GM23338 (cell line): ENCODE data around the gene BCAM. TPM values are rescaled to one million over a fixed set of nuclear protein-coding genes. Genes with fewer than 3 reads are reported as not detected.

Experiments used
- ATAC-seq: fragments of 200-7000 bp; cut with Tn5 transposase; 3 replicates; pipeline ENCODE4 v1.9.1; 2020
- DNase-seq: peaks from one replicate; pipeline ENCODE4 v3.0.0-alpha.2; 2015; ENCODE audit warnings: low spot score
- H2AFZ ChIP-seq: fragments of 200-600 bp; sonication (generic); 2 replicates; pipeline ENCODE4 v1.8.0; 2016; ENCODE audit warnings: antibody characterized with exemption, mild to moderate bottlenecking, moderate library complexity
- H3F3A ChIP-seq: fragments of 200-600 bp; sonication (generic); replicated peaks from 2 replicates; pipeline ENCODE4 v1.8.0; 2017; ENCODE audit warnings: antibody characterized with exemption, mixed run types, low read depth
- H3K27ac ChIP-seq: fragments of 200-600 bp; sonication (generic); 2 replicates; pipeline ENCODE4 v1.6.1; 2016; ENCODE audit warnings: low read depth
- H3K27me3 ChIP-seq: fragments of 200-600 bp; sonication (generic); 2 replicates; pipeline ENCODE4 v1.8.0; 2016; ENCODE audit warnings: mild to moderate bottlenecking, mixed run types, moderate library complexity; ENCODE audit not compliant: insufficient read depth
- H3K36me3 ChIP-seq: fragments of 200-600 bp; sonication (generic); 2 replicates; pipeline ENCODE4 v1.8.0; 2016; ENCODE audit warnings: mild to moderate bottlenecking; ENCODE audit not compliant: insufficient read depth
- H3K4me1 ChIP-seq: fragments of 200-600 bp; sonication (generic); 2 replicates; pipeline ENCODE4 v1.8.0; 2016; ENCODE audit warnings: mild to moderate bottlenecking, moderate library complexity; ENCODE audit not compliant: insufficient read depth
- H3K4me2 ChIP-seq: fragments of 200-600 bp; sonication (generic); 2 replicates; pipeline ENCODE4 v1.7.1; 2017; ENCODE audit warnings: mixed run types
- H3K4me3 ChIP-seq: fragments of 200-600 bp; sonication (generic); 2 replicates; pipeline ENCODE4 v1.6.1; 2016; ENCODE audit warnings: mixed run types
- H3K79me2 ChIP-seq: fragments of 200-600 bp; sonication (generic); replicated peaks from 2 replicates; pipeline ENCODE4 v1.8.0; 2017; ENCODE audit warnings: mild to moderate bottlenecking; ENCODE audit not compliant: insufficient read depth
- H3K9me2 ChIP-seq: fragments of 200-600 bp; sonication (generic); 2 replicates; pipeline ENCODE4 v1.8.0; 2017; ENCODE audit not compliant: insufficient read depth
- H4K20me1 ChIP-seq: fragments of 200-600 bp; sonication (generic); replicated peaks from 2 replicates; pipeline ENCODE4 v1.8.0; 2017; ENCODE audit warnings: mild to moderate bottlenecking; ENCODE audit not compliant: insufficient read depth
- H3K27ac Mint-ChIP-seq: 2 replicates; pipeline ENCODE4 v1.8.0; 2020; ENCODE audit warnings: inconsistent platforms, mild to moderate bottlenecking, moderate library complexity, mixed read lengths
- H3K27me3 Mint-ChIP-seq: 3 replicates; pipeline ENCODE4 v1.8.0; 2022; ENCODE audit warnings: low read depth, mild to moderate bottlenecking, moderate library complexity, mixed read lengths, inconsistent platforms; ENCODE audit not compliant: insufficient read depth, poor library complexity
- H3K36me3 Mint-ChIP-seq: 3 replicates; pipeline ENCODE4 v1.8.0; 2021; ENCODE audit warnings: low read depth, mild to moderate bottlenecking, inconsistent platforms, moderate library complexity, mixed read lengths
- H3K4me1 Mint-ChIP-seq: 3 replicates; pipeline ENCODE4 v1.8.0; 2020; ENCODE audit warnings: mild to moderate bottlenecking, inconsistent platforms, mixed read lengths
- H3K4me3 Mint-ChIP-seq: 3 replicates; pipeline ENCODE4 v1.8.0; 2021; ENCODE audit warnings: moderate library complexity, mild to moderate bottlenecking, inconsistent platforms, mixed read lengths
- H3K9me3 Mint-ChIP-seq: 3 replicates; pipeline ENCODE4 v1.8.0; 2020; ENCODE audit warnings: moderate library complexity, mild to moderate bottlenecking, inconsistent platforms, mixed read lengths
- CREB1 ChIP-seq: fragments of 250-450 bp; sonication (Bioruptor Pico); IDR thresholded peaks from 2 replicates; pipeline ENCODE4 v1.5.0; 2020; ENCODE audit warnings: low read depth, mild to moderate bottlenecking, moderate library complexity
- NANOG ChIP-seq: IDR thresholded peaks from 2 replicates; pipeline ENCODE4 v1.6.1; 2016; ENCODE audit warnings: antibody characterized with exemption, borderline replicate concordance
- POLR2AphosphoS5 ChIP-seq: IDR thresholded peaks from 2 replicates; pipeline ENCODE4 v1.6.1; 2016; ENCODE audit warnings: antibody characterized with exemption, low read depth
- STAT1 ChIP-seq: IDR thresholded peaks from one replicate; pipeline ENCODE4 v1.6.1; 2016; ENCODE audit warnings: antibody characterized with exemption; ENCODE audit not compliant: unreplicated experiment
- ZNF114 ChIP-seq: fragments of 250-450 bp; sonication (Bioruptor Pico); IDR thresholded peaks from 2 replicates; pipeline ENCODE4 v1.5.0; 2020; ENCODE audit warnings: mild to moderate bottlenecking, moderate library complexity
- ZNF331 ChIP-seq: fragments of 250-450 bp; sonication (Bioruptor Pico); IDR thresholded peaks from 2 replicates; pipeline ENCODE4 v1.5.0; 2020; ENCODE audit warnings: low read depth, mild to moderate bottlenecking, moderate library complexity
- polyA plus RNA-seq: library from polyadenylated mRNA; unstranded; fragments of >200 nt; fragmentation: Nextera tagmentation; extraction: Ambion mirVana; gene quantifications from 2 replicates; pipeline ENCODE4 v1.2.1, GENCODE V29; 2016
- total RNA-seq: library from RNA; depleted of rRNA; stranded (reverse); fragments of >200 nt; shearing (Covaris generic); gene quantifications from 2 replicates; pipeline ENCODE4 v1.2.3, GENCODE V29; 2014
- TF ChIP-seq, protein P1 (sequence below): IDR thresholded peaks from 2 replicates; pipeline ENCODE4 v1.6.1; 2016; ENCODE audit warnings: antibody characterized with exemption
- TF ChIP-seq, protein P2 (sequence below), 2 experiments: fragments of 200-600 bp in 1 of 2; sonication (generic) in 1 of 2; conservative IDR thresholded peaks; 2 replicates each; pipeline versions ENCODE4 v1.5.1 to v1.6.1; 2016 to 2017; ENCODE audit warnings: antibody characterized with exemption in 2 of 2, low read depth in 2 of 2, mild to moderate bottlenecking in 2 of 2, moderate library complexity in 1 of 2
- TF ChIP-seq, protein P3 (sequence below): fragments of 250-450 bp; sonication (Bioruptor Pico); IDR thresholded peaks from 2 replicates; pipeline ENCODE4 v1.5.0; 2020; ENCODE audit warnings: mild to moderate bottlenecking, moderate library complexity
- TF ChIP-seq, protein P4 (sequence below): IDR thresholded peaks from one replicate; pipeline ENCODE4 v1.6.1; 2018; ENCODE audit warnings: antibody characterized with exemption; ENCODE audit not compliant: unreplicated experiment

Gene BCAM
- total and polyA plus RNA-seq, 2 experiments from 2014 or later, result 33.3 to 100 TPM

DNA sequence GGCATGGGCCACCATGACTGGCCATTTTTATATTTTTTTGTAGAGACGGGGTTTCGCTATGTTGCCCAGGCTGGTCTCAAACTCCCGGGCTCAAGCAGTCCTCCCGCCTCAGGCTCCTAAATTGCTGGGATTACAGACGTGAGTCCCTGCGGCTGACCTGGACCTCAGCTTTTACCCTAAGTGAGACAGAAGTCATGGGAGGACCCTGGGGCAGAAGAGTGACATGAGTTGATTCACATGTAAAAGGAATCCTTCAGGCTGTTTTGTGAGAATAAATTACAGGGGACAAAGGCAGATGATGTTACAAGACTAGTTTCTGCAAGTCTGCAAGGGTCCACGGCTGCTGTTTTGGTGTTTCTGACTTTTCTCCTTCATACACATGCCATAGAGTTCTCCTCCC lies 2.6 kb upstream of the BCAM start:
- Histone ChIP-seq H3K36me3 (no peaks in the 10 kb centered on the region), H3K4me2 (peak overlapping the region; percentile 24; the same call in 1 of the 2 replicates), H3K27ac (no peak overlapping the region), H3K79me2 (no peaks in the 10 kb centered on the region), H3K27me3 (peaks cover 56% of the 10 kb centered on the region), H3K9me2 (no peaks in the 10 kb centered on the region), H3F3A (0 out of 2 replicates have a peak, but pooled peaks cover 6% of the 10 kb centered on the region), H3K4me3 (no peak overlapping the region), H2AFZ (no peak overlapping the region), H3K4me1 (peaks cover 34% of the 10 kb centered on the region), H4K20me1 (peaks cover 6% of the 10 kb centered on the region; the same call in 1 of the 2 replicates)
- H3K27ac Mint-ChIP-seq, result no peak overlapping the region; the same call in 1 of the 2 replicates
- peaks cover 46% of the 10 kb centered on the region for H3K27me3 Mint-ChIP-seq
- H3K4me1 Mint-ChIP-seq, result peaks cover 36% of the 10 kb centered on the region
- TF ChIP-seq POLR2AphosphoS5, result no peak
- TF ChIP-seq, protein P1, sequence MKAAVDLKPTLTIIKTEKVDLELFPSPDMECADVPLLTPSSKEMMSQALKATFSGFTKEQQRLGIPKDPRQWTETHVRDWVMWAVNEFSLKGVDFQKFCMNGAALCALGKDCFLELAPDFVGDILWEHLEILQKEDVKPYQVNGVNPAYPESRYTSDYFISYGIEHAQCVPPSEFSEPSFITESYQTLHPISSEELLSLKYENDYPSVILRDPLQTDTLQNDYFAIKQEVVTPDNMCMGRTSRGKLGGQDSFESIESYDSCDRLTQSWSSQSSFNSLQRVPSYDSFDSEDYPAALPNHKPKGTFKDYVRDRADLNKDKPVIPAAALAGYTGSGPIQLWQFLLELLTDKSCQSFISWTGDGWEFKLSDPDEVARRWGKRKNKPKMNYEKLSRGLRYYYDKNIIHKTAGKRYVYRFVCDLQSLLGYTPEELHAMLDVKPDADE, result no peak
- TF ChIP-seq ZNF331, result no peak
- TF ChIP-seq, protein P2, sequence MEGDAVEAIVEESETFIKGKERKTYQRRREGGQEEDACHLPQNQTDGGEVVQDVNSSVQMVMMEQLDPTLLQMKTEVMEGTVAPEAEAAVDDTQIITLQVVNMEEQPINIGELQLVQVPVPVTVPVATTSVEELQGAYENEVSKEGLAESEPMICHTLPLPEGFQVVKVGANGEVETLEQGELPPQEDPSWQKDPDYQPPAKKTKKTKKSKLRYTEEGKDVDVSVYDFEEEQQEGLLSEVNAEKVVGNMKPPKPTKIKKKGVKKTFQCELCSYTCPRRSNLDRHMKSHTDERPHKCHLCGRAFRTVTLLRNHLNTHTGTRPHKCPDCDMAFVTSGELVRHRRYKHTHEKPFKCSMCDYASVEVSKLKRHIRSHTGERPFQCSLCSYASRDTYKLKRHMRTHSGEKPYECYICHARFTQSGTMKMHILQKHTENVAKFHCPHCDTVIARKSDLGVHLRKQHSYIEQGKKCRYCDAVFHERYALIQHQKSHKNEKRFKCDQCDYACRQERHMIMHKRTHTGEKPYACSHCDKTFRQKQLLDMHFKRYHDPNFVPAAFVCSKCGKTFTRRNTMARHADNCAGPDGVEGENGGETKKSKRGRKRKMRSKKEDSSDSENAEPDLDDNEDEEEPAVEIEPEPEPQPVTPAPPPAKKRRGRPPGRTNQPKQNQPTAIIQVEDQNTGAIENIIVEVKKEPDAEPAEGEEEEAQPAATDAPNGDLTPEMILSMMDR (conservative IDR thresholded peaks at IDR 0.05; ENCODE audit: low read depth in 2 of 2), result no peak
- no peak for TF ChIP-seq STAT1
- no peak for TF ChIP-seq ZNF114 (CRISPR knock-in tag)
- TF ChIP-seq, protein P3, sequence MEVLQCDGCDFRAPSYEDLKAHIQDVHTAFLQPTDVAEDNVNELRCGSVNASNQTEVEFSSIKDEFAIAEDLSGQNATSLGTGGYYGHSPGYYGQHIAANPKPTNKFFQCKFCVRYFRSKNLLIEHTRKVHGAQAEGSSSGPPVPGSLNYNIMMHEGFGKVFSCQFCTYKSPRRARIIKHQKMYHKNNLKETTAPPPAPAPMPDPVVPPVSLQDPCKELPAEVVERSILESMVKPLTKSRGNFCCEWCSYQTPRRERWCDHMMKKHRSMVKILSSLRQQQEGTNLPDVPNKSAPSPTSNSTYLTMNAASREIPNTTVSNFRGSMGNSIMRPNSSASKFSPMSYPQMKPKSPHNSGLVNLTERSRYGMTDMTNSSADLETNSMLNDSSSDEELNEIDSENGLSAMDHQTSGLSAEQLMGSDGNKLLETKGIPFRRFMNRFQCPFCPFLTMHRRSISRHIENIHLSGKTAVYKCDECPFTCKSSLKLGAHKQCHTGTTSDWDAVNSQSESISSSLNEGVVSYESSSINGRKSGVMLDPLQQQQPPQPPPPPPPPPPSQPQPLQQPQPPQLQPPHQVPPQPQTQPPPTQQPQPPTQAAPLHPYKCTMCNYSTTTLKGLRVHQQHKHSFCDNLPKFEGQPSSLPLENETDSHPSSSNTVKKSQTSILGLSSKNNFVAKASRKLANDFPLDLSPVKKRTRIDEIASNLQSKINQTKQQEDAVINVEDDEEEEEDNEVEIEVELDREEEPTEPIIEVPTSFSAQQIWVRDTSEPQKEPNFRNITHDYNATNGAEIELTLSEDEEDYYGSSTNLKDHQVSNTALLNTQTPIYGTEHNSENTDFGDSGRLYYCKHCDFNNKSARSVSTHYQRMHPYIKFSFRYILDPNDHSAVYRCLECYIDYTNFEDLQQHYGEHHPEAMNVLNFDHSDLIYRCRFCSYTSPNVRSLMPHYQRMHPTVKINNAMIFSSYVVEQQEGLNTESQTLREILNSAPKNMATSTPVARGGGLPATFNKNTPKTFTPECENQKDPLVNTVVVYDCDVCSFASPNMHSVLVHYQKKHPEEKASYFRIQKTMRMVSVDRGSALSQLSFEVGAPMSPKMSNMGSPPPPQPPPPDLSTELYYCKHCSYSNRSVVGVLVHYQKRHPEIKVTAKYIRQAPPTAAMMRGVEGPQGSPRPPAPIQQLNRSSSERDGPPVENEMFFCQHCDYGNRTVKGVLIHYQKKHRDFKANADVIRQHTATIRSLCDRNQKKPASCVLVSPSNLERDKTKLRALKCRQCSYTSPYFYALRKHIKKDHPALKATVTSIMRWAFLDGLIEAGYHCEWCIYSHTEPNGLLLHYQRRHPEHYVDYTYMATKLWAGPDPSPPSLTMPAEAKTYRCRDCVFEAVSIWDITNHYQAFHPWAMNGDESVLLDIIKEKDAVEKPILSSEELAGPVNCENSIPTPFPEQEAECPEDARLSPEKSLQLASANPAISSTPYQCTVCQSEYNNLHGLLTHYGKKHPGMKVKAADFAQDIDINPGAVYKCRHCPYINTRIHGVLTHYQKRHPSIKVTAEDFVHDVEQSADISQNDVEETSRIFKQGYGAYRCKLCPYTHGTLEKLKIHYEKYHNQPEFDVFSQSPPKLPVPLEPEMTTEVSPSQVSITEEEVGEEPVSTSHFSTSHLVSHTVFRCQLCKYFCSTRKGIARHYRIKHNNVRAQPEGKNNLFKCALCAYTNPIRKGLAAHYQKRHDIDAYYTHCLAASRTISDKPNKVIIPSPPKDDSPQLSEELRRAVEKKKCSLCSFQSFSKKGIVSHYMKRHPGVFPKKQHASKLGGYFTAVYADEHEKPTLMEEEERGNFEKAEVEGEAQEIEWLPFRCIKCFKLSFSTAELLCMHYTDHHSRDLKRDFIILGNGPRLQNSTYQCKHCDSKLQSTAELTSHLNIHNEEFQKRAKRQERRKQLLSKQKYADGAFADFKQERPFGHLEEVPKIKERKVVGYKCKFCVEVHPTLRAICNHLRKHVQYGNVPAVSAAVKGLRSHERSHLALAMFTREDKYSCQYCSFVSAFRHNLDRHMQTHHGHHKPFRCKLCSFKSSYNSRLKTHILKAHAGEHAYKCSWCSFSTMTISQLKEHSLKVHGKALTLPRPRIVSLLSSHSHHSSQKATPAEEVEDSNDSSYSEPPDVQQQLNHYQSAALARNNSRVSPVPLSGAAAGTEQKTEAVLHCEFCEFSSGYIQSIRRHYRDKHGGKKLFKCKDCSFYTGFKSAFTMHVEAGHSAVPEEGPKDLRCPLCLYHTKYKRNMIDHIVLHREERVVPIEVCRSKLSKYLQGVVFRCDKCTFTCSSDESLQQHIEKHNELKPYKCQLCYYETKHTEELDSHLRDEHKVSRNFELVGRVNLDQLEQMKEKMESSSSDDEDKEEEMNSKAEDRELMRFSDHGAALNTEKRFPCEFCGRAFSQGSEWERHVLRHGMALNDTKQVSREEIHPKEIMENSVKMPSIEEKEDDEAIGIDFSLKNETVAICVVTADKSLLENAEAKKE (CRISPR knock-in tag), result no peak
- TF ChIP-seq CREB1 (CRISPR knock-in tag), result no peak
- TF ChIP-seq, protein P4, sequence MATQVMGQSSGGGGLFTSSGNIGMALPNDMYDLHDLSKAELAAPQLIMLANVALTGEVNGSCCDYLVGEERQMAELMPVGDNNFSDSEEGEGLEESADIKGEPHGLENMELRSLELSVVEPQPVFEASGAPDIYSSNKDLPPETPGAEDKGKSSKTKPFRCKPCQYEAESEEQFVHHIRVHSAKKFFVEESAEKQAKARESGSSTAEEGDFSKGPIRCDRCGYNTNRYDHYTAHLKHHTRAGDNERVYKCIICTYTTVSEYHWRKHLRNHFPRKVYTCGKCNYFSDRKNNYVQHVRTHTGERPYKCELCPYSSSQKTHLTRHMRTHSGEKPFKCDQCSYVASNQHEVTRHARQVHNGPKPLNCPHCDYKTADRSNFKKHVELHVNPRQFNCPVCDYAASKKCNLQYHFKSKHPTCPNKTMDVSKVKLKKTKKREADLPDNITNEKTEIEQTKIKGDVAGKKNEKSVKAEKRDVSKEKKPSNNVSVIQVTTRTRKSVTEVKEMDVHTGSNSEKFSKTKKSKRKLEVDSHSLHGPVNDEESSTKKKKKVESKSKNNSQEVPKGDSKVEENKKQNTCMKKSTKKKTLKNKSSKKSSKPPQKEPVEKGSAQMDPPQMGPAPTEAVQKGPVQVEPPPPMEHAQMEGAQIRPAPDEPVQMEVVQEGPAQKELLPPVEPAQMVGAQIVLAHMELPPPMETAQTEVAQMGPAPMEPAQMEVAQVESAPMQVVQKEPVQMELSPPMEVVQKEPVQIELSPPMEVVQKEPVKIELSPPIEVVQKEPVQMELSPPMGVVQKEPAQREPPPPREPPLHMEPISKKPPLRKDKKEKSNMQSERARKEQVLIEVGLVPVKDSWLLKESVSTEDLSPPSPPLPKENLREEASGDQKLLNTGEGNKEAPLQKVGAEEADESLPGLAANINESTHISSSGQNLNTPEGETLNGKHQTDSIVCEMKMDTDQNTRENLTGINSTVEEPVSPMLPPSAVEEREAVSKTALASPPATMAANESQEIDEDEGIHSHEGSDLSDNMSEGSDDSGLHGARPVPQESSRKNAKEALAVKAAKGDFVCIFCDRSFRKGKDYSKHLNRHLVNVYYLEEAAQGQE, result no peak
- TF ChIP-seq NANOG, result no peak
- peaks cover 10% of the 10 kb centered on the region for H3K36me3 Mint-ChIP-seq
- ATAC-seq, result no peak
- no peak overlapping the region for H3K4me3 Mint-ChIP-seq
- H3K9me3 Mint-ChIP-seq, result no peaks in the 10 kb centered on the region; the same call in 2 of the 3 replicates
- DNase-seq, result no peak
